ENCODE measurements around the gene GPC1.

Gene GPC1

GRCh38 chr2:240394549-240394948 is 40.9 kb upstream of the GPC1 start:
- no peak for DNase-seq (ENCODE audit: low read depth)
- H3K4me3 ChIP-seq (ENCODE audit: control insufficient read depth, low read depth, low read length): no peak overlapping the region
- TF ChIP-seq CTCF (IDR thresholded peaks at IDR 0.05; ENCODE audit: control insufficient read depth, insufficient read depth, low read depth, low read length, missing control alignments): no peak

GRCh38 chr2:240395448-240395847 is 40.0 kb upstream of the GPC1 start:
- no peak for DNase-seq (ENCODE audit: low read depth)
- H3K4me3 ChIP-seq (ENCODE audit: control insufficient read depth, low read depth, low read length): no peak overlapping the region
- no peak for TF ChIP-seq CTCF (IDR thresholded peaks at IDR 0.05; ENCODE audit: control insufficient read depth, insufficient read depth, low read depth, low read length, missing control alignments)

- TF ChIP-seq CTCF (IDR thresholded peaks at IDR 0.05; ENCODE audit: control insufficient read depth, insufficient read depth, low read depth, low read length, missing control alignments): no peak
- H3K4me3 ChIP-seq (ENCODE audit: control insufficient read depth, low read depth, low read length): no peak overlapping the region
- no peak for DNase-seq (ENCODE audit: low read depth)
Observed at GRCh38 chr2:240395896-240396622, 39.4 kb upstream of the GPC1 start.

GRCh38 chr2:240396623-240397541 is 38.6 kb upstream of the GPC1 start:
- no peak overlapping the region for H3K4me3 ChIP-seq (ENCODE audit: control insufficient read depth, low read depth, low read length)
- DNase-seq (ENCODE audit: low read depth): no peak

GRCh38 chr2:240397542-240397916 is 37.9 kb upstream of the GPC1 start:
- H3K4me3 ChIP-seq (ENCODE audit: control insufficient read depth, low read depth, low read length): no peak overlapping the region
- TF ChIP-seq CTCF (IDR thresholded peaks at IDR 0.05; ENCODE audit: control insufficient read depth, insufficient read depth, low read depth, low read length, missing control alignments): no peak
- no peak for DNase-seq (ENCODE audit: low read depth)

More at GRCh38 chr2:240396623-240397541, 38.6 kb upstream of the GPC1 start:
- TF ChIP-seq CTCF (IDR thresholded peaks at IDR 0.05; ENCODE audit: control insufficient read depth, insufficient read depth, low read depth, low read length, missing control alignments): no peak

- H3K4me3 ChIP-seq (ENCODE audit: control insufficient read depth, low read depth, low read length): no peak overlapping the region
- no peak for DNase-seq (ENCODE audit: low read depth)
- no peak for TF ChIP-seq CTCF (IDR thresholded peaks at IDR 0.05; ENCODE audit: control insufficient read depth, insufficient read depth, low read depth, low read length, missing control alignments)
Observed at GRCh38 chr2:240397924-240398645, 37.4 kb upstream of the GPC1 start.
